ENCODE measurements around the gene ICA1L. TPM values are rescaled to one million over a fixed set of nuclear protein-coding genes. Genes with fewer than 3 reads are reported as not detected.

Gene ICA1L
- total and polyA plus RNA-seq, 12 donors = 0.81 to 12.1 (median 6.6) TPM

DNA sequence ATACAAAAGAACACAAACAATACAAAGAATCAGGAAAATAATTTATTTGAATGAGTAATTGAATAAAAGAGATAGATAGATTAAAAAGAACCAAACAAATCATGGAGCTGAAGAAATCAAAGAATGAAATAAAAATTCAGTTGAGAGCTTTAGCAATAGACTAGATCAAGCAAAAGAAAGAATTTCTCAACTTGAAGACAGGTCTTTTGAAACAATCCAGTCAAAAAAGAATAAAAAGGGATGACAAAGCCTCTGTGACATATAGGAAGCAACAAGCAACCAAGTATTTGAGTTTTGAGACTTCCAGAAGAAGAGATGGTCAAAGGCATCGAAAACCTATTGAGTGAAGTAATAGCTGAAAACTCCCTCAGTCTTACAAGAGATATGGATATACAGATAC, 128.0 kb downstream of the ICA1L start:
- intact Hi-C loops (cut with DNase I) = no loop called here
- WGBS, 2 donors = 97 to 100% methylated on average over 1 of the region's 1 CpG

GRCh38 chr2:202736826-202737225, 134.7 kb downstream of the ICA1L start:
- TF ChIP-seq, protein P1, sequence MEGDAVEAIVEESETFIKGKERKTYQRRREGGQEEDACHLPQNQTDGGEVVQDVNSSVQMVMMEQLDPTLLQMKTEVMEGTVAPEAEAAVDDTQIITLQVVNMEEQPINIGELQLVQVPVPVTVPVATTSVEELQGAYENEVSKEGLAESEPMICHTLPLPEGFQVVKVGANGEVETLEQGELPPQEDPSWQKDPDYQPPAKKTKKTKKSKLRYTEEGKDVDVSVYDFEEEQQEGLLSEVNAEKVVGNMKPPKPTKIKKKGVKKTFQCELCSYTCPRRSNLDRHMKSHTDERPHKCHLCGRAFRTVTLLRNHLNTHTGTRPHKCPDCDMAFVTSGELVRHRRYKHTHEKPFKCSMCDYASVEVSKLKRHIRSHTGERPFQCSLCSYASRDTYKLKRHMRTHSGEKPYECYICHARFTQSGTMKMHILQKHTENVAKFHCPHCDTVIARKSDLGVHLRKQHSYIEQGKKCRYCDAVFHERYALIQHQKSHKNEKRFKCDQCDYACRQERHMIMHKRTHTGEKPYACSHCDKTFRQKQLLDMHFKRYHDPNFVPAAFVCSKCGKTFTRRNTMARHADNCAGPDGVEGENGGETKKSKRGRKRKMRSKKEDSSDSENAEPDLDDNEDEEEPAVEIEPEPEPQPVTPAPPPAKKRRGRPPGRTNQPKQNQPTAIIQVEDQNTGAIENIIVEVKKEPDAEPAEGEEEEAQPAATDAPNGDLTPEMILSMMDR (IDR thresholded peaks at IDR 0.05) = no peak
- intact Hi-C loops (cut with DNase I) = no loop called here
- Histone ChIP-seq H3K36me3 (peaks cover 0 to 19% (median 0%) of the 10 kb centered on the region in 9 donors), H3K9me3 (peaks cover 0 to 27% (median 9%) of the 10 kb centered on the region in 11 donors), H3K4me1 (no peaks in the 10 kb centered on the region), H3K27me3 (no peaks in the 10 kb centered on the region), H3K4me3 (no peak overlapping the region), H3K27ac (no peak overlapping the region)
- ATAC-seq (no peak), DNase-seq (no peak)
- 93% methylated on average over 1 of the region's 1 CpG for whole genome bisulfite sequencing, 2 donors

More for the DNA sequence above, 128.0 kb downstream of the ICA1L start:
- peaks cover 0 to 33% (median 11%) of the 10 kb centered on the region in 11 donors for H3K9me3 ChIP-seq
- H3K4me3 ChIP-seq = no peak overlapping the region
- no peak overlapping the region for H3K27ac ChIP-seq
- no peaks in the 10 kb centered on the region for H3K4me1 ChIP-seq
- no peaks in the 10 kb centered on the region for H3K27me3 ChIP-seq
- ATAC-seq = no peak
- no peak for DNase-seq
- H3K36me3 ChIP-seq = peaks cover 0 to 22% (median 0%) of the 10 kb centered on the region in 9 donors
- TF ChIP-seq, protein P1 (IDR thresholded peaks at IDR 0.05) = no peak

DNA sequence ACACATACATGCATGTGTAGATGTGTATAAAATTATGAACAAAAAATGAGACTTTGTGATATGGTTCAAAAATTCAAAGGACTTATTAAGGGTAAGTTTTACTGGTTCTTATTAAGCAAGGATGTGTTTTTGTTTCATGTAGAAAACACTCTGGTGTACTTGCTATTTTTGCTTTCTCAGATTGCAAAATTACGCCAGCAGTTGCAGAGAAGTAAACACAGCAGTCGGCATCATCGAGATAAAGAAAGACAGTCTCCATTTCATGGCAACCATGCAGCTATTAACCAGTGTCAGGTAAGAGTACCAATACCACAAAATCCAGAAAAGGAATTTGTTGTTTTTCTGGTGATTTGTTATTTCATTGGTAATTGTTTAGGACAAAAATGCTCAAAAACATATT, 145.5 kb downstream of the ICA1L start:
- peaks cover 0 to 3% (median 0%) of the 10 kb centered on the region in 9 donors for H3K4me1 ChIP-seq
- H3K27me3 ChIP-seq = no peaks in the 10 kb centered on the region
- DNase-seq (no peak), ATAC-seq (no peak)
- intact Hi-C loops (cut with DNase I) = no loop called here
- H3K9me3 ChIP-seq = no peaks in the 10 kb centered on the region
- no peak overlapping the region for H3K27ac ChIP-seq
- no peak overlapping the region for H3K4me3 ChIP-seq
- 66 to 71% methylated on average over 3 of the region's 3 CpGs for WGBS, 2 donors
- peaks cover 0 to 22% (median 0%) of the 10 kb centered on the region in 9 donors for H3K36me3 ChIP-seq
- TF ChIP-seq, protein P1 (IDR thresholded peaks at IDR 0.05) = no peak

GRCh38 chr2:202723746-202724145, 147.8 kb downstream of the ICA1L start:
- DNase-seq (no peak), ATAC-seq (no peak)
- no peaks in the 10 kb centered on the region for H3K27me3 ChIP-seq
- TF ChIP-seq, protein P1 (IDR thresholded peaks at IDR 0.05) = no peak
- 95 to 98% methylated on average over 5 of the region's 5 CpGs for WGBS, 2 donors
- peaks cover 0 to 16% (median 0%) of the 10 kb centered on the region in 9 donors for H3K36me3 ChIP-seq
- H3K27ac ChIP-seq = no peak overlapping the region
- intact Hi-C loops (cut with DNase I) = no loop called here
- no peaks in the 10 kb centered on the region for H3K9me3 ChIP-seq
- H3K4me3 ChIP-seq = no peak overlapping the region
- peaks cover 0 to 3% (median 0%) of the 10 kb centered on the region in 9 donors for H3K4me1 ChIP-seq

Other genes starting within 250 kb of the ICA1L start
- gene FAM117B, start 236.8 kb downstream of the ICA1L start, total RNA-seq = 1 to 10 TPM in 9 of 10 donors, under 1 TPM in 1; 0.75 to 3.9 (median 2.6) TPM
- 1 to 10 TPM in 1 of 2 donors, under 1 TPM in 1; 0.49 to 1.2 TPM for gene FAM117B, start 236.8 kb downstream of the ICA1L start, polyA plus RNA-seq
- 10 to 100 TPM; 32.1 to 52.6 (median 45.8) TPM for gene WDR12, start 39.9 kb upstream of the ICA1L start, total RNA-seq
- 10 to 100 TPM; 15.4 to 28.2 TPM for gene WDR12, start 39.9 kb upstream of the ICA1L start, polyA plus RNA-seq
- 10 to 100 TPM in 2 of 10 donors, 1 to 10 TPM in 8; 5.0 to 10.2 (median 8.4) TPM for gene CARF, start 40.5 kb upstream of the ICA1L start, total RNA-seq
- gene CARF, start 40.5 kb upstream of the ICA1L start, polyA plus RNA-seq = 1 to 10 TPM in 1 of 2 donors, under 1 TPM in 1; 0.75 to 2.8 TPM
- 10 to 100 TPM; 13.4 to 24.5 (median 18.4) TPM for gene NBEAL1, start 143.1 kb upstream of the ICA1L start, total RNA-seq
- 1 to 10 TPM; 2.5 to 4.1 TPM for gene NBEAL1, start 143.1 kb upstream of the ICA1L start, polyA plus RNA-seq